HG03457 (cell line): Measurements from ENCODE around the gene CLEC20A.

ENCODE experiments used
- ATAC-seq: cut with Tn5 transposase; IDR thresholded peaks from one replicate; pipeline ENCODE4 v1.9.1; 2021; ENCODE audit warnings: moderate number of reproducible peaks; ENCODE audit not compliant: unreplicated experiment

Gene CLEC20A

GRCh38 chr1:178496410-178497135 lies at the start of gene CLEC20A:
Gene CLEC20A (minus strand): TSS chr1:178496964. CDS start chr1:178496939, 25 bp downstream.
- no peak for ATAC-seq

DNA sequence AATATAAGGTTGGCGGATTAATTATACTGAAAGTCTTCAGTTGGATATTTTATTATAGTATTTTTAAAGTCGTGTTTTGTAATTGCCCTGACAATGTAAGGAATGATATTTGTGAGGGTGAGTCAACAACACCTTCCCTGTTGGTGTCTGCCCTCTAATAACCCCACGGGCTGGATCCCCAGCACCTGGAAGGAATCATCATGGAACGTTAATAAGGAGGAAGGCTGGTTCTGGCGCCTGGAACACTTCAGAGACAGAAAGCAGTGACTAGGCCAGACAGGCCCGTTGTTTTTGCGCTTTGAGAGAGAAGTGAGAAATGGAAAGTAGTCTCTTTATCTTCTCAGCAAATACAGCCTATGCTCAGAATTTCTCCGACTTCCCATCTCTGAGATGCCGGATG lies 47.8 kb upstream of the CLEC20A start:
- ATAC-seq, result no peak

DNA sequence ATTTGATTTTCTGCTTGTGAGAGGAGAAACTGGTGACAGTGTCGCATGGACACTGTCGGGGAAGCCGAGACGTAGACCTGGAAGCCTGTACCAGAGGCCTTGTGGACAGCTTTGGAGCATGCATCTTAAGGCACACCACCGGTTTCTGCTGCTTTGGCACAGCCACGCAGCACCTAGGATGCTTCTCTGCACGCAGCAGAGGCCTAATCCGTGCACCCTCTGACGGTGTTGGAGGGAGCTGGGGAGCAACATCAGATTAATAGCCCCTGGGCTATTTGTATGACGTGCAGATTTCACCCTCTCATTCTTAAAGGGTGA lies 46.5 kb upstream of the CLEC20A start:
- peak; percentile 41 for ATAC-seq

DNA sequence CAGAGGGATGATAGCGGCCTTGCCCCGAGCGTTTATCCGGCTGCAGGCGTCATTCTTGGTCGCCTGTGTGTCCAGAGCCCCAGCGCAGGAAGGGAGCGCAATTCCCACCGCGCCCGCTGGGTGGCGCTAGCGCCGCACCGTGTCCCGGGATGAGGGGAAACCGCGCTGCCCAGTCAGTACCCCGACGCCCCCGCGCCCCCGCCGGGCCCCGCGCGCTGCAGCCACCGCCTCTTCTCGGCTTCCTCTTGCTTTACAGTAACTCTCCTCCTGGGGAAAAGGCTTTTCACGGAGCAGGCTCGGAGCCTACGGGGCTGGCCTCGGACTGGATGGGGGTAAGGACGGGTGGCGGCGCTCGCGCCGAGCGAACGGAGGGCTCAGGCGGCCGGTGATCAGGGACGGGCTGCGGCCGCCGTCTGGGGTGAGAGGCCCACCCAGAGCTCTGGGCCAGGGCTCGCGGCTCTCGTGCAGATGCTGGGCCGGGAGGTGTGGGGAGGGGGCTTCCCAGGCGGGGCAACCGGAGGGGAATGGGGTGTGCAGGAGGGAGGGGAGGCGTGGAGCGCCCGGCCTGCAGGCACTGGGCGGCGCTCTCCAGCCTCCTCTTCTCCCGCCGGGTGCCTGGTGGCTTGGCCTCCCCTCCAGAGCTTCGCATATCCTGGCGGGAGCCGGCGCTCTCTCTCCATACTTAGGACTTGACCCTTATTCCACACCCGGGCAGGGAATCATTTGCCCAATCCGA lies 46.0 kb upstream of the CLEC20A start:
- ATAC-seq, result peak; percentile 42

DNA sequence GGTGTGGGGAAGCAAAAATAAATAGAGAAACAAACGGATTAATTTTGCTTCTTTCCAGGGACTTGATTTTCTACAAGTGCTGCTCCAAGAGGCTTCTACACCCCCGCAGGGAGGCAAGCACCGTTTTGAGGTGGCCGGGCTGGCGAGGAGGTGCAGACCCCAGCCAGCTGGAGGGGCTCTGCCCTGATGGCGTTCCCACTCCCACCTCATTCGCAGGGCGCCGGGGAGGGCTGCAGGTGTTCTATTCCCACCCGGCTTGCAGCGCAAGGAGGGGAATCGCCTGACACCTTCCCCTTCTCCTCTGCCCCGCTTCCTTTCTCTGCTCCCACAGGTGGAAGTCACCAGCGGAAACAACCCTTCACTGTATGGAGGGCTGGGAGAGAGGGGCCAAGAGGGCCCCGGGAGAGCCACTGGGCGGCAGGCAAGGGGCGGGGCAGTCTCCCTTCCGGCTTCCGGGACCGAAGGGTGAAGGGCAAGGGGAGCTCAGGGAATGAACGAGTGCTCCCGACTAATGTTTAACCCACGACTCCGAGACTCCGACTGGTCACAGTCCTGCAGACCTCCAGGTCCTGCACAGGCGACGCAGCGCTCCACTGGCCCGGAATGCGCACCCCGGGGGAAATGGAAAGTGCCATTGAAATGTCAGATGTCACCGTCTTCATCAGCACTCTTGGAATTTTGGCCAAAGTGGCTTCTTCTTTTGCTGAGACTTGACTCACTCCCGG lies 45.2 kb upstream of the CLEC20A start:
- peak; percentile 62 for ATAC-seq

- no peak for ATAC-seq
Measured at GRCh38 chr1:178541379-178541778, 44.6 kb upstream of the CLEC20A start.

DNA sequence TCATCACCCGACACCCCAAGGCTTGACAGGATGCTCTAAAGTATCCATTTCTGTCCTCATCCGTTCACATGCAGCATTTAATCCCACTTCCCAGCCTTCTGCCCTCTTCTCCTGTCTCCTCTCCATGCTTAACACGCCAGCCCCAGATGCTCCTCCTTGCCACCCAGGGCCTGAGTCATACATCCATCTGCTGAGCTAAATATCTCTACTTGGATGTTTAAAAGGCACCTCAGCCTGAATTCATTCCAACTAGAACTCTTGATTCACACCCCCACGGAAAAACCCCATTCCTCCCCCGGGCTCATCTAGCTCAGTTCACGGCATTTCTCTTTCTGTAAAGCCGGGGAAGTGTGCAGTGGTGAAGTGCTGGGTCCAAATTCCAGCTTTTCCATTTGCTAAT lies 43.9 kb upstream of the CLEC20A start:
- ATAC-seq, result no peak

DNA sequence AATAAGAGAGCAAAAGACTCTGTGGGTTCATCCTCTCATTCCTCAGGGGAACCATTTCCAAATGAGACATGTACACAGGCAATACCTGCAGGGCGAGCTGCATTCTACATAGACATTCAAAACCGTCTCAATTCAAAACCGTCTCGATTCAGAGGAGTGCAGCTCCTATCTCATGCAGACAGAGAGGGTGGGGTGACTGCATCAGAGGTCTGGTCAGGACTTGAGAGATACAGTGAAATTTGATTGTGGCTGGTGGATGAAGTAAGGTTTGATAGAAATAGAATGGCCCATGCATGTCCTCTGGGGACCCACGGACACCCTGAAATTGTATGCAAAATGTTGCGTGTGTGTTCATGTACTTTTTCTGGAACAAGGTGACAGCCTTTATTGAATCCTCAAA lies 43.4 kb upstream of the CLEC20A start:
- no peak for ATAC-seq

- ATAC-seq, result no peak
Measured at GRCh38 chr1:178539291-178539690, 42.5 kb upstream of the CLEC20A start.

DNA sequence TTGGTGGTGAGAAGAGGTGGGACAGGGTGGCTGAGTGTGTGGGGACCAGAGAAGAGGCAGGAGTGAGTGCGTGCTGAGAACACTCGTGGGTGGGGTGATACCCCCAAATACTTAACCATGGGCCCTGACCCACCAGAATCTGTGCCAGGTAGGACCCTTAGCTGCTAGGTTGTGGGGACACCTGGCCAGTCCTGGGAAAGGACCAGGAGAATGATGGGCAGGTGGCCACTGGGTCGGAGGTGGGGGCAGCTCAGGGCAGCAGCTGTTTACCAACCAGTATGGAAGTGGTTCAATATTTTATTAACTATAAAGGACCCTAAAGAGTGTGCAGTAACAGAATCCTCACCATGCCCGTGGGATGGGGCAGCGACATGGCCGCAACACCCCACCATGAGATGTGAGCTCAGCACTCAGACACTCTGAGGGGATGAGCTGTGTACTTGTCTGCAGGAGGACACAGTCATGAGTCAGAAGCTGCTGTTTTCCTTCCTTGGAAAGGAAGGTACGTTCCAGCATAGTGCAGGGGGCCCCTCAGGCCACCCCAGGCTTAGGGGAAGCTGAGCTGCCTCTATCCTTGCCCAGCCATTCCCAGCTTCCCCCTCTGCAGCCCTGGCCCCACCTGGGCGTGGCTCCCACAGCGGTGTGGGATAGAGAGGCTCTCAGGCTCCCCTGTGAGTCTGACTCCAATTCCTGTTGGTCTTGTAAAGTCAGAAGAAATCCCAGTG lies 41.6 kb upstream of the CLEC20A start:
- ATAC-seq, result no peak

GRCh38 chr1:178537382-178538090 lies 40.8 kb upstream of the CLEC20A start:
- no peak for ATAC-seq

DNA sequence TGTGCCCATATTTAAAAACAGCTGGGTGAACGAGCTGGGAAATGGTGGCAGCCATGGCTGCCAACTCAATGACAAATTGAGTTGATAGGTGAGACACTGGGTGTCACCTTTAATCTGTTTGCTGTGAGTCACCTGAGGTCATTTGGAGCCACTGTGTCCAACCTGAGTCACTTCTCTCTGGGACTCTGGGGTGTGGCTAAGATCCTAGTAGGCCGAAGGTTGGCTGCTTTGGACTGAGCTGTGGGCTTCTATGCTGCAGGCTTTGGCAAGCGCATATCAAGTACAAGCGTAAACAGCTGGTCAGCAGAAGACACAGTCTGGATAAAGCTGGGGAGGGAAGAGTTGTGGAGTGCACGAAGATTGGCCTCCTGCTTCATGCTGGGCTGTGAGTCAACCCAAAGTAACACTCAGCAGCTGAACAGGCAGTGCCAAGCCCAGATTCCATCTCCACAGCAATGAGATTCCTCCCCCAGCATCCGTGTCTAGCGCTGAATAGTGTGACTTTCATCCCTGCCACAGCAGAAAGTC lies 40.1 kb upstream of the CLEC20A start:
- no peak for ATAC-seq

DNA sequence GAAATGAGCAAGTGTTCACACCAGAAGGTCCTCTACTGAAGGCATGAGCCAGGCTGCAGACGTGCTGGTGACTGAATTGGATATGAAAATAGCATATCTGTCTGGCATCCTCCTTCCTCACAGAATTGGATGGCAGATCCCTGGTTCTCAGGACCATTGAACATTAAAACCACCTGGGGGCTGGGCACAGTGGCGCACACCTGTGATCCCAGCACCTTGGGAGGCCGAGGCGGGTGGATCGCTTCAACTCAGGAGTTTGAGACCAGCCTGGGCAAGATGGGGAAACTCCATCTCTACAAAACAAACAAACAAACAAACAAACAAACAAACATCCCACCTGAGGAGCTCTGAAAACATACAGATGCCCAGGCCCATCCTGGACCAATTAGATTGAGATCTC lies 39.6 kb upstream of the CLEC20A start:
- ATAC-seq, result no peak

GRCh38 chr1:178534137-178534868 lies 37.5 kb upstream of the CLEC20A start:
- no peak for ATAC-seq

DNA sequence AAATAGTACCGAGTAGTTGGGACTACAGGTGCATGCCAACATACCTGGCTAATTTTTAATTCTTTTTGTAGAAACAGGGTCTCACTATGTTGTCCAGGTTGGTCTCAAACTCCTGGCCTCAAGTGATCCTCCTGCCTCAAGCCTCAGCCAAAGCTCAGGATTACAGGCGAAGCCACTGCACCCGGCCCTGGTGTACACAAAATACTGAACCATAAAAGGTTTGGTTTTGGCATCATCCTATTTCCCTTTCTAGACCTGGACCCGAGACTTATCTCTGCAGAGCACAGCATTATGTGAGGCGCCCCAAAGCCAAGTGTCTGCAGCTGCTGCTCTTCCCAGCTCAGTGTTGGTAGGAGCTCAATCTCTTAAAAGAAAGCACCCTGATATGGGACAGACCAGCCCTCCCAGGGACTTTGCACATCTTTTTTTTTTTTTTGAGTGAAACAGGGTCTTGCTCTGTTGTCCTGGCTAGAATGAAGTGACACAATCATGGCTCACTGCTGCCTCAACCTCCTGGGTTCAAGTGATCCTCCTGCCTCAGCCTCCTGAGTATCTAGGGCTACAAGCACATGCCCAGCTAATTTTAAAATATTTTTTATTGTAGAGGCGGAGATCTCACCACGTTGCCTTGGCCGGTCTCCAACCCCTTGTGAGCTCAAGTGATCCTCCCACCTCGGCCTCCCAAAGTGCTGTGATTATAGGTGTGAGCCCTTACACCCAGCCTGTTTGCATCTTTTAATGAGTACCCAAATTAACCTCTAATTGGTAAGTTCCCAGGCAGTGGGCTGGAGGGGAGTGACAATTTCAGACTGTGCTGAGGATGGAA lies 36.6 kb upstream of the CLEC20A start:
- no peak for ATAC-seq

- peak; percentile 66 for ATAC-seq
Measured at GRCh38 chr1:178532392-178532791, 35.6 kb upstream of the CLEC20A start.

GRCh38 chr1:178531887-178532286 lies 35.1 kb upstream of the CLEC20A start:
- ATAC-seq, result no peak

DNA sequence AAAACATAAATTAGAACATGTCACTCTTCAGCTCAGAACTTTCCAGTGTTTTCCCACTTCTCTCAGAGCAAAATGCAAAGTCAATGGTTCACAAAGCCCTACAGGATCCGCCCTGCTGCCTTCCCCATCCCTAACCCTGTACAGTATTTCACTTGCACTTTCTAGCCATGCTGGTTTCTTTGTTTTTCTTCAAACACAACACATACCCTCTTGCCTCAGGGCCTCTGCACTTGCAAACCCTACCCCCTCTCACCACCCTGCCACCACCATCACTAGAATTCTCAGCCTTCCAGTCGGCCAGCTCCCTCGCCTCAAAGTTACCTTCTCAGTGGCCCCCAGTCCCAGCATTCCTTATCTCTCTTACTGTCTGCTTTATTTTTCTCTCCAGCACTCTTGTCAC lies 33.7 kb upstream of the CLEC20A start:
- ATAC-seq, result no peak

DNA sequence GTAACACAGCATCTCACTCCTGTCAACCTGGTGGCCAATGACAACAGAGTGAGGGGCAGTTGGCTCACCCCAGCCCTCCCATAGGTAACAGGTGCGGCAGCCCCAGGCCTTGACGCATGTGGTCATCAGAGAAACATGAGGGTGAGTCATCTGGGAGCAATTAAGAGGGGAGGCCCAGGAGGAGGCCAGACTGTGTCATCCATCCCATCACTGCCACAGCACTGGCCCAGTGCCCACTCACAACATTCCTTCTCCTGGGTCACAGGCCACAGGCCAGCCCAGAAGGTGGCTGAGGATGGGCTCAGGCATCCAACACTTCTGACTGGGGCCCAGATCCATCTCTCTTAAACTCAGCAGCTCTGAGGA lies 33.3 kb upstream of the CLEC20A start:
- no peak for ATAC-seq
